NCI-H1105 (cell line): ENCODE results near the gene GRM2.
A peak's percentile ranks its signal among the peaks of the same experiment; 100 is the strongest.

Experiments used
- DNase-seq: peaks from one replicate; lab custom pipeline; 2025; lab: John Stamatoyannopoulos, UW

GRM2 gene

DNA sequence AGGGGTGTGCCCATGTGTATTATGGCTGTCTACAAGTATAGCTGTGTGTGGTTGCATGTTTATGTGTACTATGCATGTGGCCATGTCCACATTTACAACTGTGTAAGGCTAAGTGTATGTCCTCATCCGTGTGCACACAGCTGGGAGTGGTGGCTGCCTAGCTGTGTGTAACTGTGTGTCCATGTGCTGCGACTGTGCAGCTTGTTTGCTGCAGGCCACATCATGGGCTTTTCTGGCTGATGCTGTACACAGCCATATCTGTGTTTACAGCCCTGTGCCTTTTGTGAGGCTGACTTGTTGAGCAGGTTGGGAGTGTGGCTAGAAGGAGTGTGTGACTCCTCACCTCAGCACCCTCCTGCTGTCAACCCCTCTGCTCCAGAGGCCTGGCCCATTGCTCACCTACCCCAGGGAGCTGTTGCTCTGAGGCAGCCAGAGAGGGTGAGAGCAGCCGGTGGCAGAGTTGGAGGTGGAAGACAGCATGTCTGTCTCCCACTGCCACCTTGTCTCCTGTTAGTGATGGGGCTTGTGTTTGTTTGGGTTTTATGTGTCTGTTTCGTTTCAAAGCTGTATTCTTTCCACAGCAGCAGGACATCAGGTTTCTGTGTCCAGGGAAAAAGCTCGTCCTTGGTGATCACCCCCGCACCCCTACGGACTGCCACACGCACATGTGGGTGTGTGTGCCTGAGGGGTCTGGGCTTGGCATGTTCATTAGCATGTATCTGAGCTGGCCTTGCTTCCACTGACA lies 1.4 kb upstream of the GRM2 start:
- no peak for DNase-seq

- no peak for DNase-seq
These were observed 815 bp upstream of the GRM2 start for GRCh38 chr3:51706021-51706485.

- no peak for DNase-seq
These were observed 1.5 kb downstream of the GRM2 start for GRCh38 chr3:51708216-51708845.

- no peak for DNase-seq
These were observed 2.1 kb downstream of the GRM2 start for GRCh38 chr3:51709004-51709420.

- DNase-seq: no peak
These were observed 2.8 kb downstream of the GRM2 start for GRCh38 chr3:51709675-51710074.

GRCh38 chr3:51710631-51711351 lies 3.9 kb downstream of the GRM2 start:
- no peak for DNase-seq

DNA sequence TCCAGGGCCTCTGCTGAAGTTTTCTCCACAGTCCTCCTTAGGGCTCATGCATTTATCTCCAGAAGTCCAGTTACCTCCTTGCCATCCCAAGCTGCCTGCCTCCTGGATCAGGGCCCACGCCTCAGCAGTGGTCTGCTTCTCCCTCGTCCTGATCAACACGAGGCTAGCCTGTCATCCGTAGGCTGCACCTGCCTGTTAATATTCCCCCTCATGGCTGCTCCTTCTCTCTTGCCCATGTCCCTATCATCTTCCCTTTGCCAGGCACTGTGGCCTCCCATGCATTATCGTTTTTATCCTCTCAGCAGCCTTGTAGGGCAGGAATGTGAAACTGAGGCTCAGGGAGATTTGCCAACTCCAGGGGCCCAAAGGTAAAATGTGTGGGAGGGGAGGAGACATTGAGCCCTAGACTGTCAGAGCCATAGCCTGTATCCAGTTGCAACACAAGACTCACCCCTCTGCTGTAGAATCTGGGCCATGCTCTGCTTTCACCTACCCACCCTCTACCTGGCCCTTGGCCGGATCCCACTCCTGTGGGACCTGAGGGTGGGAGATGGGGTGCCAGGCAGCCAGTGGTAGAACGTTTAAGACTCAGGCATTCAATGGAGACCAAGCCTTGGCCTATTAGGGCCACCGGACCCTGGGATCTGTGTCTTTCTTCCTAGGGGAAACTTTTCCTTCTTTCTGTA lies 4.6 kb downstream of the GRM2 start:
- no peak for DNase-seq

DNA sequence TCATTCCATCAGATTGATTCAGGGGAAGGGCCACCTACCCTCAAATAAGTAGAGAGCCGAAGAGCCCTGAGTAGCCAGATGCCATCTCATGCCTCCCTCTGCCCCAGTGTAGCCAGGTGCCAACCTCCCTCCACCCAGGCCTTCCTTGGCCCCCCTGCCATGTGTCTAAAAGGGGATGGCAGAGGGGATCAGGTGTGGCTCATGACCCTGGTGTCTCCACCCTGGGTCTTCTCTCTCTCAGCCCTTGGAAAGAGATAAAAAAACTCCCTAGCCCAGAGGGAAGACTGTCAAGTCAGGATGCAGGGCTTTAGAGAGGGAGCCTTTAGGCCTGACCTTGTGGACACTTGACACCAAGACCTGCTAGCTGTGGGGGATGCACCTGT lies 5.2 kb downstream of the GRM2 start:
- DNase-seq: no peak

DNA sequence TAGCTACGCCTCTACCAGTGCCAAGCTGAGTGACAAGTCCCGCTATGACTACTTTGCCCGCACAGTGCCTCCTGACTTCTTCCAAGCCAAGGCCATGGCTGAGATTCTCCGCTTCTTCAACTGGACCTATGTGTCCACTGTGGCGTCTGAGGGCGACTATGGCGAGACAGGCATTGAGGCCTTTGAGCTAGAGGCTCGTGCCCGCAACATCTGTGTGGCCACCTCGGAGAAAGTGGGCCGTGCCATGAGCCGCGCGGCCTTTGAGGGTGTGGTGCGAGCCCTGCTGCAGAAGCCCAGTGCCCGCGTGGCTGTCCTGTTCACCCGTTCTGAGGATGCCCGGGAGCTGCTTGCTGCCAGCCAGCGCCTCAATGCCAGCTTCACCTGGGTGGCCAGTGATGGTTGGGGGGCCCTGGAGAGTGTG lies 5.7 kb downstream of the GRM2 start:
- DNase-seq: no peak

DNA sequence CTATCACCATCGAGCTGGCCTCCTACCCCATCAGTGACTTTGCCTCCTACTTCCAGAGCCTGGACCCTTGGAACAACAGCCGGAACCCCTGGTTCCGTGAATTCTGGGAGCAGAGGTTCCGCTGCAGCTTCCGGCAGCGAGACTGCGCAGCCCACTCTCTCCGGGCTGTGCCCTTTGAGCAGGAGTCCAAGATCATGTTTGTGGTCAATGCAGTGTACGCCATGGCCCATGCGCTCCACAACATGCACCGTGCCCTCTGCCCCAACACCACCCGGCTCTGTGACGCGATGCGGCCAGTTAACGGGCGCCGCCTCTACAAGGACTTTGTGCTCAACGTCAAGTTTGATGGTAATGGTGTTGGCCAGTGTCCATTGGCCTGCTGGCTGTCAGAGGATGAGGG lies 6.1 kb downstream of the GRM2 start:
- no peak for DNase-seq

GRCh38 chr3:51715231-51715976 lies 8.5 kb downstream of the GRM2 start:
- DNase-seq: no peak

DNA sequence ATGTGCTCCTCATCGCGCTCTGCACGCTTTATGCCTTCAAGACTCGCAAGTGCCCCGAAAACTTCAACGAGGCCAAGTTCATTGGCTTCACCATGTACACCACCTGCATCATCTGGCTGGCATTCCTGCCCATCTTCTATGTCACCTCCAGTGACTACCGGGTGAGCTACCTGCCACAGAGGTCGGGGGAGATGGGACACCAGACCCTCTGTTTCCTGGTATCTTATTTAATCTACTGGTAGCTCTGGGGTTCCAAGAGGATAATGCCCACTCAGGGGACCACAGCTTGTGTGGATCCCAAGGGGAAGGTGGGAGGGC lies 9.1 kb downstream of the GRM2 start:
- no peak for DNase-seq

GRCh38 chr3:51716805-51717204 lies 9.9 kb downstream of the GRM2 start:
- no peak for DNase-seq

- DNase-seq: no peak
These were observed 10.6 kb downstream of the GRM2 start for GRCh38 chr3:51717446-51717845.

- no peak for DNase-seq
These were observed 11.1 kb downstream of the GRM2 start for GRCh38 chr3:51717947-51718346.

GRCh38 chr3:51718547-51719409 lies 11.9 kb downstream of the GRM2 start:
- DNase-seq: peak; percentile 48

DNA sequence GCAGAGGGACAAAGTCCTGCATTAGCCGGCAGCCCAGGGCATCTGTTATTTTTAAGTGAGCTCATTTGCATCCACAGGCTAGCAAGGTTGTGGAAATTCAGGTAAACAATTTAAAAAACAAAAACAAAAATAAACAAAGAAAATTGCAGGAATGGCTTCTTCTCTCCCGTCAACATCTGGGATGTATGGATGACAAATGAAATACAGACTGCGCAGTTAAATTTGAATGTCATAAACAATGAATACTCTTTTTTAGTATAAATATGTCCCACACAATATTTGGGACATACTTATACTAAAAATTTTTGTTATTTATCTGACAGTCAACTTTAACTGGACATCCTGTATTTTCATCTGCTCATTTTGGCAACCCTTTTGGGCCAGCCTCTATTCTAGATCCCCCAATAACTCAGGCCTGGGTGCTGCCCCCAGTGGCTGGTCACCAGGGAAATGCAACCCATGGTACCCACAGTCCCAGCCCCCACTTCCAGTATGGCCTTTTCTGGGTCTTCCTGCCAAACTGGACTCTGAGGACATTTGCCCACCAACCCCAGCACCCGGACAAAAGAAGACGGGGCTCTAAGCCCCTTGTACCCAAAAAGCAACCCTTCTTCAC lies 12.7 kb downstream of the GRM2 start:
- DNase-seq: no peak

- no peak for DNase-seq
These were observed 13.6 kb downstream of the GRM2 start for GRCh38 chr3:51720292-51721061.

DNA sequence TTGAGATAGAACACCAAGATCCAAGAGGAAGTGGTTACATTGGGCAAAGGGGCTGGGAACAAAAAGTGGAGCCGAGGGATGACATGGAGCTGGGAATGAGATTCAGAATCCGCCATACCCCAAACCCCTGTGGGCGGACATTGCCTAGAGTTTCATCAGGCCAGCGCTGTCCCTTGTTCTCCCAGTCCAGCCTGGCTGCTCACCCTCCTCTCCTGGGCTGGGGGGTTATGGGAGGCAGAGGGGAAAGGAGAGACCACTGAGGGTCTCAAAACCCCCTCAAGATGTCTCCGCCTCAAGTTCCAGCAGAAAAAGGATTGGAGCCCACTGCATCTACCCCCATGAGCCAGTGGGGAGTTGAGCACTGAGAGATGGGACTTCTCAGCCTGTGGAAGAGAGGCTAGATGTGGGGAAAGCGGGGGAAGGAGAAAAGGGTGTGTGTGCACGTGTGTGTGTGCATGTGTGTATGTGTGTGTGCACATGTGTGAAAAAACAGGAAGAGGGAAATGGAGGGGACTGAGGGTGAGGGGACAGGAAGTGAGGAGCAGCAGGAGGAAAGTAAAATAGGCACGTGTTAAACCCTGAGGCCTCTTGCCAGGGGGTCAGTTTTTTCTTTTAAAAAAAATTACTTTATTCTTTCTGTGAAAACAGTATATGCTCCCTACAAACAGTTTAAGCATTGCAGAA lies 14.3 kb downstream of the GRM2 start:
- DNase-seq: no peak
